ENCODE data around the gene GPER1.

DNA sequence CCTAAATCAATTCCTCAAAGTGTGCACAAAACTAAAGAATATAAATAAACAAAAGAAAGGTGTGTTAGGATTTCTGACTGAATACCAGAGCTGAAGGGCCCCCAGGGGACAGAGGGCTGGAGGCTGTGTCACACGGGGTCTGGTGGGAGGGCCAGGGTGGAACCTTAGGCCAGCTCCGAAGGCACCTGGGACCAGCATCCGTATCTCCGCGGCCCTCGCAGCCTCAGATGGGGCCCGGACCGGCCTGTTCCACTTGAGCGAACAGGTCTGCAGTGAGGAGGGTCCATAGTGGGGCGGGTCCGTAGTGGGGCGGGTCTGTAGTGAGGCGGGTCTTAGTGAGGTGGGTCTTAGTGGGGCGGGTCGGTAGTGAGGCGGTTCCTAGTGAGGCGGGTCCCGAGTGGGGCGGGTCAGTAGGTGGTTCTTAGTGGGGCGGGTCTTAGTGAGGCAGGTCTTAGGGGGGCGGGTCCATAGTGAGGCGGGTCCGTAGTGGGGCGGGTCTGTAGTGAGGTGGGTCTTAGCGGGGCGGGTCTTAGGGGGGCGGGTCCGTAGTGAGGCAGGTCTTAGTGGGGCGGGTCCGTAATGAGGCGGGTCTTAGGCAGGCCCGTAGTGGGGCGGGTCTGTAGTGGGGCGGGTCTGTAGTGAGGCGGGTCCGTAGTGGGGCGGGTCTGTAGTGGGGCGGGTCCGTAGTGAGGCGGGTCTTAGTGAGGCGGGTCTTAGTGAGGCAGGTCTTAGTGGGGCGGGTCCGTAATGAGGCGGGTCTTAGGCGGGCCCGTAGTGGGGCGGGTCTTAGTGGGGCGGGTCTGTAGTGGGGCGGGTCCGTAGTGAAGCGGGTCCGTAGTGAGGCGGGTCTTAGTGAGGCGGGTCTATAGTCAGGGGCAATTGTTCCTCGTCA is 28.5 kb upstream of the GPER1 start:
- TF ChIP-seq, protein P1, sequence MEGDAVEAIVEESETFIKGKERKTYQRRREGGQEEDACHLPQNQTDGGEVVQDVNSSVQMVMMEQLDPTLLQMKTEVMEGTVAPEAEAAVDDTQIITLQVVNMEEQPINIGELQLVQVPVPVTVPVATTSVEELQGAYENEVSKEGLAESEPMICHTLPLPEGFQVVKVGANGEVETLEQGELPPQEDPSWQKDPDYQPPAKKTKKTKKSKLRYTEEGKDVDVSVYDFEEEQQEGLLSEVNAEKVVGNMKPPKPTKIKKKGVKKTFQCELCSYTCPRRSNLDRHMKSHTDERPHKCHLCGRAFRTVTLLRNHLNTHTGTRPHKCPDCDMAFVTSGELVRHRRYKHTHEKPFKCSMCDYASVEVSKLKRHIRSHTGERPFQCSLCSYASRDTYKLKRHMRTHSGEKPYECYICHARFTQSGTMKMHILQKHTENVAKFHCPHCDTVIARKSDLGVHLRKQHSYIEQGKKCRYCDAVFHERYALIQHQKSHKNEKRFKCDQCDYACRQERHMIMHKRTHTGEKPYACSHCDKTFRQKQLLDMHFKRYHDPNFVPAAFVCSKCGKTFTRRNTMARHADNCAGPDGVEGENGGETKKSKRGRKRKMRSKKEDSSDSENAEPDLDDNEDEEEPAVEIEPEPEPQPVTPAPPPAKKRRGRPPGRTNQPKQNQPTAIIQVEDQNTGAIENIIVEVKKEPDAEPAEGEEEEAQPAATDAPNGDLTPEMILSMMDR (IDR thresholded peaks at IDR 0.05), result no peak
- no peak for TF ChIP-seq EP300 (IDR thresholded peaks at IDR 0.05)
- TF ChIP-seq POLR2A (IDR thresholded peaks at IDR 0.05; ENCODE audit: low read depth), result no peak
